ENCODE data around the gene HNRNPDL.

Gene HNRNPDL

GRCh38 chr4:82382751-82383150 lies 47.5 kb downstream of the HNRNPDL start:
- POLR2A ChIA-PET, result interaction anchor here (1.4 kb wide), 1 partner anchor 8 kb away, joined by 7 read pairs; the partner anchor contains the start of gene HNRNPD
- CTCF ChIA-PET, result no interaction called here
- Histone ChIP-seq H3K4me3 (ENCODE audit: low read depth, low read length) (no peak overlapping the region), H3K27ac (ENCODE audit: extremely low read depth, low read depth, low read length) (no peak overlapping the region), H3K4me1 (ENCODE audit: control insufficient read depth, insufficient read depth, low read length) (no peaks in the 10 kb centered on the region), H3K9me3 (ENCODE audit: control insufficient read depth, insufficient read depth, low read depth, low read length) (no peaks in the 10 kb centered on the region), H3K36me3 (ENCODE audit: control insufficient read depth in 2 of 2, insufficient read depth in 1 of 2, low read length in 2 of 2) (no peaks in the 10 kb centered on the region)
- no peak for TF ChIP-seq HOXD13 (CRISPR knock-in tag; IDR thresholded peaks at IDR 0.05; ENCODE audit: borderline replicate concordance)
- TF ChIP-seq MYNN (tag by site-specific recombination; IDR thresholded peaks at IDR 0.05; ENCODE audit: borderline replicate concordance), result no peak
- TF ChIP-seq ZNF777 (tag by site-specific recombination; IDR thresholded peaks at IDR 0.05; ENCODE audit: borderline replicate concordance), result no peak
- no peak for TF ChIP-seq INSM2 (tag by site-specific recombination; IDR thresholded peaks at IDR 0.05)
- no peak for TF ChIP-seq ZNF214 (tag by site-specific recombination; IDR thresholded peaks at IDR 0.05; ENCODE audit: borderline replicate concordance)
- TF ChIP-seq ZNF404 (tag by site-specific recombination; IDR thresholded peaks at IDR 0.05), result no peak
- no peak for TF ChIP-seq REPIN1 (tag by site-specific recombination; IDR thresholded peaks at IDR 0.05; ENCODE audit: low read depth)
- no peak for TF ChIP-seq SP7 (tag by site-specific recombination; IDR thresholded peaks at IDR 0.05)
- TF ChIP-seq ZNF558 (tag by site-specific recombination; IDR thresholded peaks at IDR 0.05), result no peak
- TF ChIP-seq PRDM4 (tag by site-specific recombination; IDR thresholded peaks at IDR 0.05), result no peak
- TF ChIP-seq KLF10 (tag by site-specific recombination; IDR thresholded peaks at IDR 0.05), result no peak
- TF ChIP-seq ZNF433 (tag by site-specific recombination; IDR thresholded peaks at IDR 0.05; ENCODE audit: low read depth), result no peak
- TF ChIP-seq ZSCAN4 (tag by site-specific recombination; IDR thresholded peaks at IDR 0.05), result no peak
- no peak for TF ChIP-seq ZNF24 (tag by site-specific recombination; IDR thresholded peaks at IDR 0.05)
- TF ChIP-seq ZNF510 (tag by site-specific recombination; IDR thresholded peaks at IDR 0.05; ENCODE audit: insufficient replicate concordance), result no peak
- TF ChIP-seq ZFHX2 (tag by site-specific recombination; conservative IDR thresholded peaks at IDR 0.05), result no peak

GRCh38 chr4:82381661-82382296 lies 48.5 kb downstream of the HNRNPDL start:
- Histone ChIP-seq H3K27ac (ENCODE audit: extremely low read depth, low read depth, low read length) (no peak overlapping the region), H3K36me3 (ENCODE audit: control insufficient read depth in 2 of 2, insufficient read depth in 1 of 2, low read length in 2 of 2) (no peaks in the 10 kb centered on the region), H3K4me1 (ENCODE audit: control insufficient read depth, insufficient read depth, low read length) (no peaks in the 10 kb centered on the region), H3K4me3 (ENCODE audit: low read depth, low read length) (no peak overlapping the region), H3K9me3 (ENCODE audit: control insufficient read depth, insufficient read depth, low read depth, low read length) (no peaks in the 10 kb centered on the region)
- ChIA-PET CTCF (interaction anchor here (0.5 kb wide), 1 partner anchor 70 kb away, joined by 4 read pairs; no protein-coding TSS in a partner anchor), POLR2A (interaction anchor here (0.6 to 0.9 kb wide), 2 partner anchors 24 to 74 kb away, joined by 3 to 4 read pairs; no protein-coding TSS in a partner anchor)
- TF ChIP-seq ZNF184 (tag by site-specific recombination; IDR thresholded peaks at IDR 0.05) (no peak), ZNF76 (tag by site-specific recombination; IDR thresholded peaks at IDR 0.05; ENCODE audit: borderline replicate concordance, low read depth) (no peak), ZNF776 (tag by site-specific recombination; IDR thresholded peaks at IDR 0.05; ENCODE audit: borderline replicate concordance) (no peak), ZBTB26 (tag by site-specific recombination; optimal IDR thresholded peaks at IDR 0.05) (no peak), ZNF777 (tag by site-specific recombination; IDR thresholded peaks at IDR 0.05; ENCODE audit: borderline replicate concordance) (no peak), ATF2 (tag by site-specific recombination; IDR thresholded peaks at IDR 0.05; ENCODE audit: low read depth) (no peak), ZXDB (tag by site-specific recombination; IDR thresholded peaks at IDR 0.05) (no peak), ZNF692 (tag by site-specific recombination; IDR thresholded peaks at IDR 0.05) (no peak)

Measured in HEK293 (cell line).